Gastroesophageal sphincter (tissue), 4 donors: ENCODE results near the gene MGAT3. TPM values are rescaled to one million over a fixed set of nuclear protein-coding genes. Genes with fewer than 3 reads are reported as not detected.

Source experiments
- ATAC-seq: fragments of 150-250 bp; one replicate; pipeline ENCODE4 v1.9.1; 2016; ENCODE audit warnings: mild to moderate bottlenecking, moderate library complexity
- H3K27ac ChIP-seq, 4 donors: fragments of 200-600 bp; sonication (generic) in 3 of 4; 1 replicate in 3 of 4; 2 replicates in 1 of 4; pipeline ENCODE4 v1.5.1; 2016 to 2019
- H3K27me3 ChIP-seq: fragments of 200-600 bp; sonication (generic); one replicate; pipeline ENCODE4 v1.5.1; 2019
- H3K36me3 ChIP-seq, 2 donors: fragments of 200-600 bp; sonication (generic); one replicate each; pipeline ENCODE4 v1.5.1; 2019; ENCODE audit warnings: control low read depth in 1 of 2
- H3K4me1 ChIP-seq, 3 donors: fragments of 200-600 bp; sonication (generic); 1 replicate in 2 of 3; 2 replicates in 1 of 3; pipeline ENCODE4 v1.5.1; 2016 to 2019; ENCODE audit warnings: control low read depth in 2 of 3
- H3K4me3 ChIP-seq, 2 donors: fragments of 200-600 bp; sonication (generic); one replicate each; pipeline ENCODE4 v1.5.1; 2019; ENCODE audit warnings: mild to moderate bottlenecking in 1 of 2, moderate library complexity in 1 of 2
- H3K9me3 ChIP-seq, 3 donors: fragments of 200-600 bp; sonication (generic); one replicate each; pipeline ENCODE4 v1.5.1; 2017 to 2019; ENCODE audit warnings: control low read depth in 2 of 3
- EP300 ChIP-seq: sonication (generic); formaldehyde crosslinking; IDR thresholded peaks from one replicate; pipeline ENCODE4 v1.6.1; 2017; ENCODE audit warnings: antibody characterized with exemption, mild to moderate bottlenecking
- POLR2A ChIP-seq, 2 donors: fragments of 450-650 bp; IDR thresholded peaks; one replicate each; pipeline ENCODE4 v1.6.1; 2017; ENCODE audit warnings: antibody characterized with exemption in 2 of 2, mild to moderate bottlenecking in 2 of 2, moderate library complexity in 1 of 2
- POLR2AphosphoS5 ChIP-seq: sonication (generic); formaldehyde crosslinking; IDR thresholded peaks from one replicate; pipeline ENCODE4 v1.6.1; 2017; ENCODE audit warnings: antibody characterized with exemption
- WGBS, 2 donors: methylation state at CpG; one replicate each; pipeline ENCODE4 v1.1.5; 2018; ENCODE audit warnings: low coverage in 1 of 2; 5-methylcytosine and 5-hydroxymethylcytosine counted together
- total RNA-seq, 4 donors: library from RNA; depleted of rRNA; stranded (reverse); fragments of >200 nt; gene quantifications; one replicate each; pipeline ENCODE4 v1.1.0, GENCODE V29; 2016
- TF ChIP-seq, protein P1 (sequence below), 4 experiments: fragments of 200-600 bp in 2 of 4; fragments of 450-650 bp in 2 of 4; sonication (generic) in 1 of 4; IDR thresholded peaks; one replicate each; pipeline ENCODE4 v1.5.1; 2017 to 2019; ENCODE audit warnings: antibody characterized with exemption in 4 of 4, mild to moderate bottlenecking in 2 of 4, moderate library complexity in 2 of 4

MGAT3 gene
- total RNA-seq, 4 donors from 2014 or later = 2.6 to 3.9 (median 2.9) TPM

DNA sequence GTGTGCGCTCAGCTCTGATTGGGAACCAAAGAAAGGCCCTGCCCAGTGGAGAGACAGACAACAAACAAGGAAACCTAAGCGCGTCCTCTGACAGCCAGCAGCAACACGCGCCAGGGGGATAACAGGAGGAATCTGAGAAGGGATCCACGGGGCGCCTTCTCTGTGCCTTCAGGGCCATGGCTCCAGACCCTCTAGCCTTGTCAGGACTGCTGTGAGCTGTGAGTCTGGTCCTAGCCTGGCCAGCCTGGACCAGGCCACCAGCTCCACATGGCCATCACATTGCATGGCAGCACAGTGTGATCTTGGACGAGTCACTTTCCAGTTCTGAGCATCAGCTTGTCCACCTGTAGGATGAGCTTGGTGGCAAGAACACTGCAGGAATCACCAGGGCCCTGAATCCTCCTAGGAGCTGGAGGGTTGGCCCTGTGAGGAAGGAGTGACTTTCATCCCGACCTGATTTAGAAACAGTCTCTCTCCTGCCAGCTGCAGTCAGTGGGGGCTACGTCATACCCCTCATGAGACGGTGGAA is 11.8 kb upstream of the MGAT3 start:
- Histone ChIP-seq H3K4me1 (no peaks in the 10 kb centered on the region), H3K27me3 (peaks cover 90% of the 10 kb centered on the region), H3K9me3 (no peaks in the 10 kb centered on the region), H3K27ac (no peak overlapping the region), H3K4me3 (no peak overlapping the region), H3K36me3 (no peaks in the 10 kb centered on the region)
- no peak for ATAC-seq
- no peak for TF ChIP-seq POLR2A (IDR thresholded peaks at IDR 0.05)
- no peak for TF ChIP-seq POLR2AphosphoS5
- no peak for TF ChIP-seq EP300
- TF ChIP-seq, protein P1, sequence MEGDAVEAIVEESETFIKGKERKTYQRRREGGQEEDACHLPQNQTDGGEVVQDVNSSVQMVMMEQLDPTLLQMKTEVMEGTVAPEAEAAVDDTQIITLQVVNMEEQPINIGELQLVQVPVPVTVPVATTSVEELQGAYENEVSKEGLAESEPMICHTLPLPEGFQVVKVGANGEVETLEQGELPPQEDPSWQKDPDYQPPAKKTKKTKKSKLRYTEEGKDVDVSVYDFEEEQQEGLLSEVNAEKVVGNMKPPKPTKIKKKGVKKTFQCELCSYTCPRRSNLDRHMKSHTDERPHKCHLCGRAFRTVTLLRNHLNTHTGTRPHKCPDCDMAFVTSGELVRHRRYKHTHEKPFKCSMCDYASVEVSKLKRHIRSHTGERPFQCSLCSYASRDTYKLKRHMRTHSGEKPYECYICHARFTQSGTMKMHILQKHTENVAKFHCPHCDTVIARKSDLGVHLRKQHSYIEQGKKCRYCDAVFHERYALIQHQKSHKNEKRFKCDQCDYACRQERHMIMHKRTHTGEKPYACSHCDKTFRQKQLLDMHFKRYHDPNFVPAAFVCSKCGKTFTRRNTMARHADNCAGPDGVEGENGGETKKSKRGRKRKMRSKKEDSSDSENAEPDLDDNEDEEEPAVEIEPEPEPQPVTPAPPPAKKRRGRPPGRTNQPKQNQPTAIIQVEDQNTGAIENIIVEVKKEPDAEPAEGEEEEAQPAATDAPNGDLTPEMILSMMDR (IDR thresholded peaks at IDR 0.05) = no peak
- WGBS, 2 donors = 87 to 100% methylated on average over 3 to 7 of the region's 11 CpGs

DNA sequence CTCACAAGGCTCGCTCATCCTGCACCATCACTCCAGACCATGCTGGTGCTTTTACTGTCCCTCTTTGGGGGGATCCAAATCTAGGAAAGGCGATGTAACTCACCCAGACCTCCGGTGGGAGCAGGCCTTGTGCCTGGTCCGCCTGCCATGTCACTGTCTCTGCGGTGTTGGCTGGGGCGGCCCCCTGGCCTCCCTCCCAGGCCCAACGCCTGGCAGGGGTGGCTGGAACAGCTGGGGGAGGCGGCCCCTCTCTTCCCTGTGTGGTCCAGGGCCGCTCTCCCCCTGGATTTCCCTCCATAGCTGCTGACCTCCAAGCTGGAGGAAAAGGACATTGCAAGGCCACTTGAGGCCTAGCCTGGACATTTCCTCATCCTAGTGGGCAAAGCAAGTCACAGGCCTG is 11.1 kb upstream of the MGAT3 start:
- Histone ChIP-seq H3K4me3 (no peak overlapping the region), H3K36me3 (no peaks in the 10 kb centered on the region), H3K27me3 (peaks cover 83% of the 10 kb centered on the region), H3K9me3 (no peaks in the 10 kb centered on the region), H3K4me1 (no peaks in the 10 kb centered on the region), H3K27ac (no peak overlapping the region)
- 80% methylated on average over 1 of the region's 9 CpGs; no CpG with 5 or more reads in 1 of the 2 donors for WGBS, 2 donors
- TF ChIP-seq EP300 (no peak), POLR2A (IDR thresholded peaks at IDR 0.05) (no peak)
- no peak for ATAC-seq

DNA sequence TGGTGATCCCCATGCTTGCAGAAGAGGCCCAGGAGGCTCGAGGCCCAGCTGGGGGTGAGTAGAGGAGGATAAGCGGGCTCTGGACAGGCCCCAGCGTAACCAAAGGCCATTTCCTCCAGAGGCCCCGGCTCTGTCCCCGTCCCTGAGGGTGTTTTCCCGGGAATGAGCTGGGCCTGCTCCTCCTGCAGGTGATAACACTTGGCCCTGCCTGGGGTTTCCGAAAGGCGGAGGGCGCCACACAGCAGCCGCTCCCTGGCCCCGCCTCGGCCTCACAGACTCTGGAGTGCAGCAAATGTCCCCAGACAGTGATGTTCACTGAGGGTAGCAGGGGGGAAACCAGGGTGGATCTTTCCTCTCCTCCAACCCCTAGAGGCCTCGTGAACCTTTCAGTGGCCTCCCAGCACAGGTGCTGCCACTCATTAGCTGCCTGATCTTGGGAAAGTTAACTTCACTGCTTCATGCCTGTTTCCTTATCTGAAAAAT is 10.5 kb upstream of the MGAT3 start:
- no peak overlapping the region for H3K27ac ChIP-seq
- ATAC-seq = no peak
- WGBS, 2 donors = 70% methylated on average over 2 of the region's 13 CpGs; no CpG with 5 or more reads in 1 of the 2 donors
- H3K4me1 ChIP-seq = no peaks in the 10 kb centered on the region
- no peak overlapping the region for H3K4me3 ChIP-seq
- H3K36me3 ChIP-seq = no peaks in the 10 kb centered on the region
- TF ChIP-seq EP300 (no peak), POLR2A (IDR thresholded peaks at IDR 0.05) (no peak)
- TF ChIP-seq, protein P1 (IDR thresholded peaks at IDR 0.05) = no peak
- H3K9me3 ChIP-seq = no peaks in the 10 kb centered on the region
- H3K27me3 ChIP-seq = peaks cover 77% of the 10 kb centered on the region

DNA sequence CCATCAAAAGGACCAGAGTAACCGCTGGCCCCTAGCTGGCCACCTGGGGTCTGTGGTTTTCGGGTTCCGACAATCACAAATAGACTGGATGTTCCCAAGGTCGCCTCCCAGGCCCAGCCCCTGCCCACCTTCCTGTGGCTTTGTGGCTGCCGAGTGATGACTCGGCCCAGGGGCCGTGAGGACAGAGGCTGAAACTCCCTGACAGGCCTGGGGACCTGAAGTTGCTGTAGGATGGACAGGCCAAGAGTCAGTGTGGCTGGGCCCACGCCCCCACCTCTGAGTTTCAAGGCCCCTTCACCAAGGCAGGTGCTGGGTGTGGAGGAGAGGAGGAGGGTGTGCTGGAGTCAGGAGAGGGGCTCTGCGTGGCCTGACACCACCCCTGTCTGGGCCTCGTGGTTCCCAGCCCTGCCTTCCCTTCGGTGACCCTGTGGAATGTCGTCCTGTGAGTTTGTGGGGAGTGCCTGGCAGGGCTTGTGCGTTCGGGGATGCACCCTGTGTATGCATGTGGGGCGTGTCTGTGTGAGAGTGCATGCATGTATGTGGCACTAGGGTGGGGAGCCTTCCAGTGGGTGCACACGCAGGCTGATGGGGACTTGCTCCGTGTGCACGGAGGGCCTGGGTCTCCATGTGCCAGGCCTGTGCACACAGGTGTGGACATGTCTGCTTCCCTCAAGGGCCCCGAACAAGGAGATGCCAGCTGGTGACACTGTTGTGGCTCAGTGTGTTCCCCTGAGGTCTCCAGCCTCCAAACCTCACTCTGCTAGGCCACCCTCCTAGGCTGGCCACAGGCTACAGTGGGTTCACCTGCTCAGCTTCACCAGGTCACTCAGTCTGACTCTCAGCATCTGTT is 8.4 kb upstream of the MGAT3 start:
- peaks cover 57% of the 10 kb centered on the region for H3K27me3 ChIP-seq
- 33% methylated on average over 2 of the region's 19 CpGs; no CpG with 5 or more reads in 1 of the 2 donors for WGBS, 2 donors
- no peak overlapping the region for H3K4me3 ChIP-seq
- H3K36me3 ChIP-seq = no peaks in the 10 kb centered on the region
- TF ChIP-seq POLR2A (IDR thresholded peaks at IDR 0.05) (no peak), EP300 (no peak), POLR2AphosphoS5 (no peak)
- TF ChIP-seq, protein P1 (IDR thresholded peaks at IDR 0.05) = no peak
- H3K9me3 ChIP-seq = no peaks in the 10 kb centered on the region
- ATAC-seq = no peak
- H3K27ac ChIP-seq = no peak overlapping the region
- no peaks in the 10 kb centered on the region for H3K4me1 ChIP-seq

DNA sequence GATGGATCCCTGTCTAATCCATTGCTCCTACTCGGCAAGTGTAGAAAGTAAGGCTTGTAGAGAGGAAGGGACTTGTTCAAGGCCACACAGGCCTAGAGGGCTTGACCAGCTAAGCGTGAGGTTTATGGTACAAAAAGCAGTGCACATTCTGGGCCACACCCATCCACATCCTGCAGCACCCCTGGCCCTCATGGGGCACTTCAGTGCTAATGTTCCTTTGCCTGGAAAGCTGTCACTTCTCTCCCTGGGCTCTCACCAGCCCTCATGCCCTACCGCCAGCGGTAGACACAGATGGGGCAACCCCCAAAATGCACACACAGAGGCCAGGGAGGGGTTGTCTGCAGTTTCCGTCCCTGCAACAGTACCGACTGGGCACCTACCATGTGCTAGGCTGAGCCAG is 7.1 kb upstream of the MGAT3 start:
- TF ChIP-seq POLR2AphosphoS5 (no peak), EP300 (no peak), POLR2A (IDR thresholded peaks at IDR 0.05) (no peak)
- TF ChIP-seq, protein P1 (IDR thresholded peaks at IDR 0.05) = no peak
- no peaks in the 10 kb centered on the region for H3K4me1 ChIP-seq
- H3K9me3 ChIP-seq = no peaks in the 10 kb centered on the region
- no peak for ATAC-seq
- H3K4me3 ChIP-seq = no peak overlapping the region
- WGBS, 2 donors = 89 to 100% methylated on average over 1 to 3 of the region's 6 CpGs
- no peaks in the 10 kb centered on the region for H3K36me3 ChIP-seq
- peaks cover 44% of the 10 kb centered on the region for H3K27me3 ChIP-seq
- H3K27ac ChIP-seq = no peak overlapping the region
